GM12878 (cell line): ENCODE measurements around the gene SALL4.

Experiments used
- EGR1 ChIP-seq, 2 experiments: IDR thresholded peaks; 1 replicate in 1 of 2; 2 replicates in 1 of 2; pipeline ENCODE4 v1.6.1; 2011 to 2012; ENCODE audit warnings: low read depth in 2 of 2, low read length in 2 of 2, borderline replicate concordance in 1 of 2, mild to moderate bottlenecking in 1 of 2, moderate library complexity in 1 of 2
- TF ChIP-seq, protein P1 (sequence below): fragments of 450-650 bp; IDR thresholded peaks from 2 replicates; pipeline ENCODE4 v1.6.1; 2017; ENCODE audit warnings: mild to moderate bottlenecking, moderate library complexity

DNA sequence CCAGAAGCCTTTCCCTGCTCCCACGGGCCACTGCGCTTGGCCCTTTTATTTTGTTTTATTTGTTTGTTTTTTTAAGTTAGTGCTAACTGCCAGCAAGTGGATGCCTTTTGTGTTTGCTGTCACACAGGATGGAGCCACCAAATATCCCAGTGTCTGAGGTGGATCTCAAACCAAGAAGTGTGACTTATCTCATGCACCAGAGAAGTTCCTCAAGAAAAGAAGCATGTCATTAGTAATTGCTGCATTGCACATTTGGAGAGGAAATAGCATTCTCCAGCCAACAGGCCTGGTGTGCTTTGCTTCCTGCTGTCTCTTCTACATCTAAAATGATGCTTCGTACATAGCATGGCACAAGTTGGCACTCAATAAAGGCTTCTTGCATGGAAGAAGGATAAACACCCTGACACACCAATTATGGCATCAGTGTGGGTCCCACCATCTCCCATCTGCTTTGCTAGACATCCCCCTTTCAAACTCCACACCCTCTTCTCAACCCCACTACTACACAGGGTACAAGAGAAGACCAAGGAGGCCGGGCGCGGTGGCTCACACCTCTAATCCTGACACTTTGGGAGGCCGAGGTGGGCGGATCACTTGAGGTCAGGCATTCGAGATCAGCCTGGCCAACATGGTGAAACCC lies 32.2 kb downstream of the SALL4 start:
- no peak for TF ChIP-seq EGR1 (IDR thresholded peaks at IDR 0.05; ENCODE audit: borderline replicate concordance in 1 of 2, low read depth in 2 of 2, low read length in 2 of 2)
- TF ChIP-seq, protein P1, sequence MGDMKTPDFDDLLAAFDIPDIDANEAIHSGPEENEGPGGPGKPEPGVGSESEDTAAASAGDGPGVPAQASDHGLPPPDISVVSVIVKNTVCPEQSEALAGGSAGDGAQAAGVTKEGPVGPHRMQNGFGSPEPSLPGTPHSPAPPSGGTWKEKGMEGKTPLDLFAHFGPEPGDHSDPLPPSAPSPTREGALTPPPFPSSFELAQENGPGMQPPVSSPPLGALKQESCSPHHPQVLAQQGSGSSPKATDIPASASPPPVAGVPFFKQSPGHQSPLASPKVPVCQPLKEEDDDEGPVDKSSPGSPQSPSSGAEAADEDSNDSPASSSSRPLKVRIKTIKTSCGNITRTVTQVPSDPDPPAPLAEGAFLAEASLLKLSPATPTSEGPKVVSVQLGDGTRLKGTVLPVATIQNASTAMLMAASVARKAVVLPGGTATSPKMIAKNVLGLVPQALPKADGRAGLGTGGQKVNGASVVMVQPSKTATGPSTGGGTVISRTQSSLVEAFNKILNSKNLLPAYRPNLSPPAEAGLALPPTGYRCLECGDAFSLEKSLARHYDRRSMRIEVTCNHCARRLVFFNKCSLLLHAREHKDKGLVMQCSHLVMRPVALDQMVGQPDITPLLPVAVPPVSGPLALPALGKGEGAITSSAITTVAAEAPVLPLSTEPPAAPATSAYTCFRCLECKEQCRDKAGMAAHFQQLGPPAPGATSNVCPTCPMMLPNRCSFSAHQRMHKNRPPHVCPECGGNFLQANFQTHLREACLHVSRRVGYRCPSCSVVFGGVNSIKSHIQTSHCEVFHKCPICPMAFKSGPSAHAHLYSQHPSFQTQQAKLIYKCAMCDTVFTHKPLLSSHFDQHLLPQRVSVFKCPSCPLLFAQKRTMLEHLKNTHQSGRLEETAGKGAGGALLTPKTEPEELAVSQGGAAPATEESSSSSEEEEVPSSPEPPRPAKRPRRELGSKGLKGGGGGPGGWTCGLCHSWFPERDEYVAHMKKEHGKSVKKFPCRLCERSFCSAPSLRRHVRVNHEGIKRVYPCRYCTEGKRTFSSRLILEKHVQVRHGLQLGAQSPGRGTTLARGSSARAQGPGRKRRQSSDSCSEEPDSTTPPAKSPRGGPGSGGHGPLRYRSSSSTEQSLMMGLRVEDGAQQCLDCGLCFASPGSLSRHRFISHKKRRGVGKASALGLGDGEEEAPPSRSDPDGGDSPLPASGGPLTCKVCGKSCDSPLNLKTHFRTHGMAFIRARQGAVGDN = no peak
